T1000 (cell line): Measurements from ENCODE around the gene SAMD4A.

Experiments used
- DNase-seq: peaks from one replicate; lab custom pipeline; 2025; ENCODE audit warnings: mixed read lengths; lab: John Stamatoyannopoulos, UW

The SAMD4A gene

DNA sequence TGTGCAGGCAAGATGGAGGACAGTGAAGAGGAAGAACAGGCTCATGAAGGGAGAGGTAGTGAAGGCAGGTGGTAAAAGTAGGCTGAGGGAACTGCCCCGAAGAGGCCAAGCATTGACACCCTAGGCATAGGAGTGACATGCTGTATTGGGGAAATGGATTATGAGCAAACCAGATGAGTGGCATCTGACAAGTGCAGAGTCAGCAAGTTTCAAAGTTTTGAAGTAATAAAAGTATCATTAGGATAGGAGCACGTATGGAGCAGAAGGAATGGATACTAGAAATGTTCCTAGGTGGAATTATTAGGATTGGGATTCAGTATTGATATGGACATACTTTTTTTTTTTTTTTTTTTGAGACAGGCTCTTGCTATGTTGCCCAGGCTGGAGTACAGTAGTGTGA lies 139.8 kb downstream of the SAMD4A start:
- DNase-seq, result no peak

DNA sequence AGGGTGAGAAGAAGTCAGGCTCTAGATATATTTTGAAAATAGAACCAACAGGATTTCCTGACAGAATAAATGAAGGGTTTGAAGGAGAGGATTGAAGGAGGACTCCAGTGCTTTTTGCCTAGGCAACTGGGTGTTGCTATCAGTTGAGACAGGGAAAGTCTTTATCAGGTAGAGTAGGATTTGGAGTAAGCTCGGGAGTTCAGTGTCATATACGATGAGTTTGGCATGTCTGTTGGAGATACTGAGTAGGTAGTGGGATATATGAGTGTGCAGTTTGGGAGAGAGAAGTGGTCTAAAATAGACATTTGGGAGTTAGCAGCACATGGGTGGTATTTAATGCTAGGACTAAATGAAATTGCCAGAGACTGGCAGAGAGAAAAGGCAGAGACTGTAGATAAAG lies 141.2 kb downstream of the SAMD4A start:
- no peak for DNase-seq

GRCh38 chr14:54708982-54709381 lies 142.1 kb downstream of the SAMD4A start:
- no peak for DNase-seq

GRCh38 chr14:54709444-54709843 lies 142.5 kb downstream of the SAMD4A start:
- DNase-seq, result no peak

- no peak for DNase-seq
Measured at GRCh38 chr14:54709867-54710266, 142.9 kb downstream of the SAMD4A start.

DNA sequence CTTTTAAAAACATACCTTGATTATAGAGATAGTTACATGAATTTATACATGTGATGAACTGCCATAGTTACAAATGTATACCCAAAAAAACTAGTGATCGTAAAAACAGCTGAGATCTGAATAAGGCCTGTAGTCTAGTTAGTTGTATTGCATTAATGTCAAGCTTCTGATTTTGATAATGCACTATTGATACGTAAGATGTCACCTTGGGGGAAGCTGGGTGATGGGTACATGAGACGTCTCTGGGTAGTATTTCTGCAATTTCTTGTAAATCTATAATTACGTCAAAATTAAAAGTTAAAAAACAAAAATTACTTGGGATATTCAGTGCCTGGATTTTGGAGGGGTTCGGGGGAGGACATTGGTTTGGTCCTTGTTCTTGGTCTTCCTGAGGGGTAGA lies 144.4 kb downstream of the SAMD4A start:
- DNase-seq, result no peak

GRCh38 chr14:54711812-54712464 lies 145.0 kb downstream of the SAMD4A start:
- DNase-seq, result no peak

DNA sequence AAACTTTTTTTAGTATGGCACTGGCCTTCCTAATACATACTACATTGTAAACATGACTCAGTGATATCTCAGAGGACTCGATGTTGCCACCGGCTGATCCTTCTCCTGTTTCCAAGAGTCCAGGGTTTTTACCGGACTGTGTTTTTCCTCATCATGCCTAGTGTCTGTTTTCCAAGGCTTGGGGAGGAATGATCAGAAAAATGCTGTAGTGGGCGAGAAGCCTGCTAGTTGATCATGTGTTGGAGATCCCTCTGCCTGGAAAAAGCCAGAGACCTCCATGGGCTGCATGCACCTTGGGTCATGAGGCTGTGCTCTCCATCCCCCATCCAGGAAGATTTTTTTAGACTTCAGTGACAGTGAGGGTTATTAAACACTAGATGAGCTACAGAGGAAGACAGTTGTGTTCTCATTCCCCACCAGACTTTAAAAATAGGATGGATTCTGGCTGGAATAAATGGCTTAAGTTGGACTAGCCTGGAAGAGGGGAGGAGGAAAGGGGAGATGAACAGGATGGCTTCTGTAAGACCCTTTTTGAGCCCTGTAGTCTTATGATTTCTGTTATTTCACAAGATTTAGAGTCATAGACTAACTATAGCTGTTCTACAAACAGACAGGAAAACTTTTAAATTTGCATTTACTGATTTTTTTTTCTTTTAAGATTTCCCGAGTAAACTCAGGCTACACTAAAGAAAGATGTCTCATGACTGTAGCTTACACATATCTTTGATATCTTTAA lies 145.7 kb downstream of the SAMD4A start:
- DNase-seq, result no peak

DNA sequence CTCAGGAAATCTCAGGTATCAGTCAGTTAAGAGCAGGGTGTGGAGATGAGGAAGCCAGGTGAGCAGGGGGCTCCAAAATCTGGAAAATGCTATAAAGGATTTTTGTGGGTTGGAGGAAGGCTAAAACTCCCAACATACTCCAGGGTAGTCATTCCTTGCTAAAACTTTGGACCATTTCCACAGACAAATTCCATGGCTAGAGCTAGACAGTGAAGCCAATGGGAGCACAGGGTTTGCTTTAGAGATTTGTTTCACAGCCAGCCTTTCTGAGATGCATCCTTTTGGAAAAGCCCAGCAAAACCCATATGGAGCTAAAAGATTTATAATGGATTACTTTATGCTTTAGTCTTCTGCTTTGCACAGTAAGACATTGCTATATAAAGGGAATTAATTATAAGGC lies 146.5 kb downstream of the SAMD4A start:
- DNase-seq, result no peak

GRCh38 chr14:54715239-54715638 lies 148.3 kb downstream of the SAMD4A start:
- DNase-seq, result no peak

DNA sequence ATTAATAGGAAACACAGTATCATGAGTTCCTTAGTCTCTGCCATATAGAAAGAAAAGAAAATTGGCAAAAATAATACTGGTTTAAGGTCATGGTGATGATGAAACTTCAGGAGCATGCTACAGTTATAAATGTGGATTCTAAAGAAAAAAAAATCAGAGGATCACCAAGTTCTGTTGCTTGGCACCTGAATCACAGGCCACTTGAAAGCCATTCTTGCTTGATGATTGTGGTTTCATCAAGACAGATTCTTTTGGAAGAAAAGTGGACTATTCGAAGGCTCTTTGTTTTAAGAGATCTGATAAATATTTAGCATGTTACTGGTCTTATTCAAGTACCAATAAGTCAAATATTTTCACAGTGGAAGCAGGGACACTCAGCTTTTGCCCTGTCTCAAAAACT lies 148.9 kb downstream of the SAMD4A start:
- DNase-seq, result no peak

GRCh38 chr14:54716862-54717261 lies 149.9 kb downstream of the SAMD4A start:
- no peak for DNase-seq

DNA sequence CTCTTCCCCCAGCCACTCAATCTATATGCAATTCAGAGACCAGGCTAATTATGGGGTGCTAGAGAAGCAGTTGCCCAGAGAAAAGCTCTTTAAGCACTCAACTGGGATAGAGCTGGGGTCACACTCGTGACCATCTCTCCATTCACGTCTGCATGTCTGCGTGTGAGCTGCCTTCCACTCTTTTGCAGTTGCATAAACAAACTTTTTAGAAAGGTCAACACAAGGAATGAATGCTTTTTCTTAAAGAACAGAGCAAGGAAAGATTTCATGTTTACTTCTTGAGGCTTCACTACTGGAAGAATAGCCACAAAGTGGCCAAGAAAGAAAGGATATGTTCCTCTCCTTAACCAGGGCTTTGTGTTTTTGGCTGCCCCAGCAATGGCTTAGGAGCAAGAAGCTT lies 151.1 kb downstream of the SAMD4A start:
- no peak for DNase-seq

GRCh38 chr14:54719406-54719805 lies 152.5 kb downstream of the SAMD4A start:
- DNase-seq, result no peak

GRCh38 chr14:54722791-54723432 lies 156.0 kb downstream of the SAMD4A start:
- DNase-seq, result no peak

GRCh38 chr14:54724123-54724522 lies 157.2 kb downstream of the SAMD4A start:
- no peak for DNase-seq

DNA sequence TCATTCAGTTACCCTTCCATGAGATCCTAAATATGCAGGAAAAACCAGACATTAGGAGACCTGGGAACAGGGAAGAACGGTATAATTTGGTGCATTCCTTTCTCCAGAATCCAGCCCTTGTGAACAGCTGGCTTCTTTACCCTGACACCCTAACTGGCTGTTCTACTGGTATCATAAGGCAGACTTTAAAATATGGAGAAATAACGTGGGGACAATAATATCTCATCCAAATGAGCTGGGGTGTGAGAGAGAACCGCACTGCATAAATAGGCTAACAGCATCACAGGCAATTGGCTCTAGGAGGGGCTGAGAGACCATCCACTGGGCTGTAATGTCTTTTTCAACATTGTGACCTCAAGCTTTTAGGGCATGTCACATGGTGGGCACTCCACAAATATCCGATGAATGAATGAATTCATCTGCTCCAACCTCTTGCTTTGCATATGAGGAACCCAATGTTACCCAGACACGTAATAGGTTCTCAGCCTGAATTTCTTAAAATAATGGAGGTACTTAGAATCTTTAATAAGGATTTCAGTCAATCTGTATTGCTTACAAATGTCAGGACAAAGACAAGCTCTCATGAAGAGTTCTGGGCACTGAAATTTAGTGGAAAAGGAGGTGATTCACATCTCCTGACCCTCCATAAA lies 157.9 kb downstream of the SAMD4A start:
- no peak for DNase-seq

DNA sequence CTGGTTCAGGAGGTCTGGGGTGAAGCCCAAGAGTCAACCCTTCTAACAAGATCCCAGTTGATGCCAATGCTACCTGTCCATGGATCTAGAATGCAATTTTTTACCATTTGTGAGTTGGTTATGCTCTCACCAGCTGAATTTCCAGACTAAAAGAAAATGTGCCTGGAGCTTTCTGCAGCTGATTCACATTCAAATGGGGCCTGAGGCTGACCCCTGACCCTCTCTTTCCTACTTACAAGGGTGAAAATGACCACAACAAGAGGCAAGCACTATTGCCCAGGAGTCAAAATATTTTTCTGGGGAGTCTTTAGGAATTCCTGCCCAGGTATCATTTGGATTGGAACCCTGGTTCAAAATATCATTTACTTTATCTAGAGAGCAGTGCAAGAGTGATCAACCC lies 159.1 kb downstream of the SAMD4A start:
- DNase-seq, result no peak

DNA sequence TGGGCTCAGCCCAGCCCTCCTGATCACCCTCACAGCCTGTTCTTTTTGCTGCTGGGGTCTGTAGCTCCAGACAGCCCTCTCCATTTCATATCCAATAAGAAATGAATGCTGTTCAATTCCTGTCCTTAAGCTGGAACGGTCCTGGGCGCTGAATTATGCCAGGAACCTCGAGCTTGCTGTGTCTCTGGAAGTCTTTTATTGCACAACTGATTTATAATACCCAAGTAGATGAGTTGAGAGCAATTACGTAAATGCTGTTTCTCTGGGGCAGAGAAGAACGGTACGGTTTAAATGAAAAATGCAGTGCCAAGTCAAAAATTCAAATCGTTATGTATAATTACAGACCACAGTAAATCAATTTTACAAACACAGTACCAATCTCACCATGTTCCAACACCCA lies 161.0 kb downstream of the SAMD4A start:
- DNase-seq, result no peak

DNA sequence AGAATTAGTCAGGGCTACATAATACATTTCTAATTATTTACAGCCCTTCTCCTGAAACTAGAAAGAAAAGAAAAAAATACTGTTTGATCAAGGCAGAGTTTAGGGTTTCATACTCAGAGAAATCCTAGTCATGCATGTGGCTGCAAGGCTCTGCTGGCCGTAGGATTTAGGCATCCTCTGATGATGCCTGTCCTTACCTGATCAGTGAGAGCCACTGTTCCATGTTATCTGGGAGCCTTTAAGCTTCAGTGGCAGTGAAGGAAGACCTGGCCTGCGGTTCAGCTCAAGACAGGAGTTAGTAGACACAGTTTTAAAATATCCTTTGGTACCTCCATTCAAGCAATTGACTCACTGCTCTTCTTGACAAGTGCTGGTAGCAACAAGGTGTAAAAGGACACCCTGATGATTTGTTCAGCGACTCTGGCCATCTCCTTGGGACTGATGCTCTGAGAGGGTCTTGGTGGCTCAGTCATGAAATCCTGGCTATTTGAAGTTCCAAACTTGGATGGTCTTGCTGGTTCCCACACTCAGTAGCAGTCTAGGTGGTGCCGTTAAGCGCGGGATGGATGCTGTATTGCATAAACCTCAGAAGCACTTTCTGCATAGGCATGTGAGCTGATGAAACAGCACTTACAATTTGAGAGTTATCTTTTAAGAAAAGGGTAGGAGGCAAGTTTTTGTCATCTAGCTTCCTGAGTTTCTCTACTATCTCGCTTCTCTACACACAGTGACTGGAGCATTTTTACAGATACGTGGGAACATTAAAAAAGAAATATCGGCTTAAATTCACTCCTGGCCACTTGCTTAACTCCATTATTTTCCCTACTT lies 162.0 kb downstream of the SAMD4A start:
- DNase-seq, result no peak

DNA sequence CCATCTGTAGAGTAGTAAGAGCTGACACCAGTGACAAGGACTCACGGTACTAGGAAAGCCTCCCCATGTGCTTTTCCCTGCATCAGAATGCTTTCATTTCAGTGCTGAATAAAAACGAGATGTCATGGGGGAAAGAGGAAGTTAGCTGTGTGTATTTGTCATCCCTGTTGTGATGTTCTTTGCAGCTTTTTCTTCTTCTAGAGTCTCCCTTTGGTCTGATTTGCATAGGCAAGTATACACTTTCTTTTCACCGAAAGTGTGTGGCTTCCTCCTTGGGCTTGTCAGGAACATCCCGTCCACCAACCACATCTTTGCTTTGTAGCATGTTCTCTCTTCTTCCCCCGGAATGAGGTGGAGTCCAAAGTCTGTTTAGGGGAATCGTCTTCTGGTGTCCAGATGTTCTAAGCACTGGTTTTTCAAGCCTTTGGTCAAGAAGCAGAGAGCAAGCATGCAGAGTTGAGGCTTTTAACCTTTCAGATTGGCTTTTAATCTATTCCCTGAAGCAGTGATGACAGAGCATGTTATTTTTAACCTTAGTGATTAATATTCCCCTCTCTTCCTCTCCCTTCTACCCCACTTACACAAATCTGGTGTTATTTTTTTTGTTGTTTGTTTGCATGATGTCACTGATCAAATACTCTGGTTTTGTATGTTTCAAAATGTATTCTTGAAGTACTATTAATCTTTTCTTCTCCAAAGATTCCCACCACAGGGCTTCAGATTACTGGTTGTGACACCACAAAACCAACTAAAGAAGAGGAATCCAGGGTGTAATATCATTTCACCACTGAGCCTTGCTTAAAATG lies 163.4 kb downstream of the SAMD4A start:
- DNase-seq, result no peak
